Panc1 (cell line): ENCODE results near the gene BASP1.

Experiments
- CTCF ChIP-seq: fragments of 450-650 bp; IDR thresholded peaks from 2 replicates; pipeline ENCODE4 v1.5.1; 2017; ENCODE audit warnings: mild to moderate bottlenecking
- REST ChIP-seq, 2 experiments: IDR thresholded peaks; 2 replicates each; pipeline ENCODE4 v1.6.1; 2011 to 2012; ENCODE audit warnings: low read depth in 2 of 2, control low read depth in 1 of 2, low read length in 1 of 2, mild to moderate bottlenecking in 1 of 2, moderate library complexity in 1 of 2; ENCODE audit not compliant: insufficient read depth in 1 of 2
- SIN3A ChIP-seq: IDR thresholded peaks from 2 replicates; pipeline ENCODE4 v1.6.1; 2012; ENCODE audit warnings: low read depth, mild to moderate bottlenecking, low read length, moderate library complexity, borderline replicate concordance; ENCODE audit not compliant: insufficient read depth
- TCF7L2 ChIP-seq: IDR thresholded peaks from 2 replicates; pipeline ENCODE4 v1.6.1; 2011; ENCODE audit warnings: mild to moderate bottlenecking, low read depth, low read length, inconsistent platforms

GRCh38 chr5:17206021-17206420, 11.4 kb upstream of the BASP1 start:
- no peak for TF ChIP-seq SIN3A
- TF ChIP-seq CTCF: no peak
- TF ChIP-seq REST (IDR thresholded peaks at IDR 0.05; ENCODE audit: insufficient read depth in 1 of 2, low read depth in 2 of 2, low read length in 1 of 2): no peak
- TF ChIP-seq TCF7L2: no peak
